Epithelial cell of esophagus (primary cell): ENCODE data around the gene PGAP1.

Source experiments
- DNase-seq: peaks from one replicate; pipeline ENCODE4 v3.0.0; 2010; ENCODE audit warnings: low read depth
- H3K4me3 ChIP-seq: 2 replicates; pipeline ENCODE4 v1.5.1; 2011; ENCODE audit warnings: mild to moderate bottlenecking, low read length, control low read depth
- CTCF ChIP-seq: IDR thresholded peaks from 2 replicates; pipeline ENCODE4 v1.5.1; 2011; ENCODE audit warnings: low read depth, mild to moderate bottlenecking, low read length, control low read depth, inconsistent platforms; ENCODE audit not compliant: insufficient read depth; ENCODE audit errors: missing control alignments

The PGAP1 gene

GRCh38 chr2:196967116-196967515 is 40.6 kb upstream of the PGAP1 start:
- peak; percentile 40 for DNase-seq
- TF ChIP-seq CTCF = no peak
- no peak overlapping the region for H3K4me3 ChIP-seq

GRCh38 chr2:196966061-196966460 is 39.6 kb upstream of the PGAP1 start:
- TF ChIP-seq CTCF = no peak
- no peak for DNase-seq
- no peak overlapping the region for H3K4me3 ChIP-seq

- H3K4me3 ChIP-seq = no peak overlapping the region
- DNase-seq = no peak
- TF ChIP-seq CTCF = no peak
Observed at GRCh38 chr2:196965651-196966050, 39.1 kb upstream of the PGAP1 start.

GRCh38 chr2:196963961-196964360 is 37.5 kb upstream of the PGAP1 start:
- H3K4me3 ChIP-seq = no peak overlapping the region
- no peak for TF ChIP-seq CTCF
- DNase-seq = peak; percentile 50

GRCh38 chr2:196963043-196963442 is 36.5 kb upstream of the PGAP1 start:
- no peak for TF ChIP-seq CTCF
- no peak overlapping the region for H3K4me3 ChIP-seq
- DNase-seq = peak; percentile 56

- no peak for TF ChIP-seq CTCF
- no peak overlapping the region for H3K4me3 ChIP-seq
- DNase-seq = no peak
Observed at GRCh38 chr2:196962325-196962724, 35.8 kb upstream of the PGAP1 start.

- no peak overlapping the region for H3K4me3 ChIP-seq
- no peak for DNase-seq
- no peak for TF ChIP-seq CTCF
Observed at GRCh38 chr2:196961889-196962288, 35.4 kb upstream of the PGAP1 start.
